GM12865 (cell line): ENCODE data around the gene ZNF607.

Experiments
- DNase-seq: peaks from one replicate; pipeline ENCODE4 v3.0.0; 2010; ENCODE audit warnings: low read depth
- H3K4me3 ChIP-seq: 2 replicates; pipeline ENCODE4 v1.5.1; 2011; ENCODE audit warnings: mild to moderate bottlenecking, low read depth, low read length, control low read depth
- CTCF ChIP-seq: IDR thresholded peaks from 2 replicates; pipeline ENCODE4 v1.5.1; 2011; ENCODE audit warnings: low read length, control low read depth, low read depth, inconsistent platforms; ENCODE audit not compliant: insufficient read depth; ENCODE audit errors: missing control alignments

ZNF607 gene

GRCh38 chr19:37716140-37716539 is 3.4 kb downstream of the ZNF607 start:
- TF ChIP-seq CTCF = no peak
- DNase-seq = no peak
- no peak overlapping the region for H3K4me3 ChIP-seq

GRCh38 chr19:37706052-37706605 is 13.4 kb downstream of the ZNF607 start:
- no peak overlapping the region for H3K4me3 ChIP-seq
- DNase-seq = no peak
- no peak for TF ChIP-seq CTCF

- DNase-seq = no peak
These were observed 20.5 kb downstream of the ZNF607 start for GRCh38 chr19:37699057-37699456.

GRCh38 chr19:37698216-37698615 is 21.3 kb downstream of the ZNF607 start:
- no peak for DNase-seq
- no peak for TF ChIP-seq CTCF
- H3K4me3 ChIP-seq = no peak overlapping the region

More at GRCh38 chr19:37699057-37699456, 20.5 kb downstream of the ZNF607 start:
- no peak overlapping the region for H3K4me3 ChIP-seq
- no peak for TF ChIP-seq CTCF

- H3K4me3 ChIP-seq = no peak overlapping the region
- no peak for TF ChIP-seq CTCF
- no peak for DNase-seq
These were observed 24.2 kb downstream of the ZNF607 start for GRCh38 chr19:37695144-37695899.

- no peak overlapping the region for H3K4me3 ChIP-seq
- TF ChIP-seq CTCF = no peak
- no peak for DNase-seq
These were observed 26.5 kb downstream of the ZNF607 start for GRCh38 chr19:37692956-37693620.
